Skin epidermis (tissue), 12 donors: Measurements from ENCODE around the gene OTOF.

Source experiments
- H3K27ac ChIP-seq, 21 experiments: fragments of 200-600 bp; sonication (generic) in 11 of 21; one replicate each; pipeline ENCODE4 v1.5.0; 2020; ENCODE audit warnings: mild to moderate bottlenecking in 3 of 21, inconsistent platforms in 2 of 21, moderate library complexity in 2 of 21
- H3K4me3 ChIP-seq, 7 experiments: fragments of 200-600 bp; sonication (generic) in 2 of 7; one replicate each; pipeline ENCODE4 v1.5.0; 2020; ENCODE audit warnings: inconsistent platforms in 2 of 7, mild to moderate bottlenecking in 2 of 7, moderate library complexity in 1 of 7

The OTOF gene

DNA sequence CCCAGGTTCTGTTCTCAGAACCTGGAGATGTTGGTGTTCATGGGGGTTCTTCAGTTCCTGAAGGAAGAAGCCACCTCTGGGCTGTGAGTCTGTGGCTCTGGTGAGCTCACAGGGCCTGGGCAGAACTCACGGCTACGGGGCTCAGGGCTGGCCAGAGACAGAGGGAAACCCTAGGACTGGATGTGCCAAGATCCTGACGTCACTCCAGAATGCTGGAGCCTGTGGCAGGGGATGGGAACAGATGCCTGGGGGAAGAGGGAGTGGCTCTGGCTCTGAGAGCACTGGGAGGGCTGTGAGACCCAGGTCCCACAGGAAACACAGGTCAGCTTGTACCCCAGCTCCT, at the start of gene OTOF:
OTOF (minus strand) TSS at position 214 of the 343 bp plus-strand sequence.
- H3K27ac ChIP-seq, result no peak within 1 kb of the TSS
- H3K4me3 ChIP-seq, result no peak within 1 kb of the TSS

DNA sequence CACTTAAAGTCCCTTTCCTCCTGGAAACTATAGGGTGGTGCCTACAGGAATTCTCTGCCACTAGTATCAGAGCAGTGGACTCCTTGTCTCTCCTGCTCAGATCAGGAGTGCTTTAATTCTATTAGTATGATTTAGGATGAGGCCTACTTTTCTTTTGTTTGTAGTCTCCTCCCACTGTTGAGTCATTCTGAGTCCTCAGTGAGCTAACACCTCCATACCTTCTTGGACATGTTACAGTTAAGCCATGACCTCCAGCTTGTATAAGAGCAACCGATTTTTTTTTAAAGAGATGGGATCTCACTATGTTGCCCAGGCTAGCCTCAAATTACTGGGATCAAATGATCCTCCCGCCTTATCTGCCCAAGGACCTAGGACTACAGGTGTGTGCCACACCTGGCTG, 48.7 kb upstream of the OTOF start:
- H3K4me3 ChIP-seq, result no peak overlapping the region
- H3K27ac ChIP-seq, result no peak overlapping the region

DNA sequence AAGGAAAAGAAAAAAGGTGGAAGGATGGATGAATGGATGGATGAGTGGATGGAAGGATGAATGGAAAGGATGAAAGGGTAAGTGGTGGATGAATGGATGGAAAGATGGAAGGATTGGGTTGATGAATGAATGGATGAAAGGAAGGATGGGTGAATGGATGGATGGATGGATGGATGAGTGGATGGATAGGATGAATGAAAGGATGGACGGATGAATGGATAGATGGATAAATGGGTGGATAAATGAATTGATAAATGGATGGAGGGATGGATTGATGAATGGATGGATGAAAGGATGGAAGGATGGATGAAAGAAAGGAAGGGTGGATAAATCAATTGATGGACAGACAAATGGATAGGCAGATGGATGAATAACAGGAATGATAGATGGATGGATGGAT, 48.2 kb upstream of the OTOF start:
- no peak overlapping the region for H3K27ac ChIP-seq
- no peak overlapping the region for H3K4me3 ChIP-seq

DNA sequence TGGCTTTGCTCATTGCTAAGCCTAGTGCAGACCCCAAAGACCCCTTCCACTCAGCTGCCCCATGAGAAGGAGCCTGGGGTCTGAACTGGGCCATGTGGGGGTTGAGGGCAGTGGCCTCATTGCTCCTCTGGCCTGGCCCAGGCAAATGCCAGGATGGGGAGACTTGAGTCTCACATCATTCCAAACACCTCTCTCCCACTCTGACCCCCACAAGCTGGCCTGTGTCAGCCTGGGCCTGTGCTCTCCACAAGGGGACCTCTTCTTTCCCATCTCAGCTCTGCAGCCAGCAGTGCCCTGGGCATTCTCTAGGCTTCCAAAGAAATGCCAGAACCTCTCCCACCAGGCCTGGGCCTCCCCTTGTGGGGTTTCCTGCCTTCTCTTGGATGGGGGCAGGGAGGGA, 45.8 kb upstream of the OTOF start:
- H3K4me3 ChIP-seq, result no peak overlapping the region
- H3K27ac ChIP-seq, result no peak overlapping the region

DNA sequence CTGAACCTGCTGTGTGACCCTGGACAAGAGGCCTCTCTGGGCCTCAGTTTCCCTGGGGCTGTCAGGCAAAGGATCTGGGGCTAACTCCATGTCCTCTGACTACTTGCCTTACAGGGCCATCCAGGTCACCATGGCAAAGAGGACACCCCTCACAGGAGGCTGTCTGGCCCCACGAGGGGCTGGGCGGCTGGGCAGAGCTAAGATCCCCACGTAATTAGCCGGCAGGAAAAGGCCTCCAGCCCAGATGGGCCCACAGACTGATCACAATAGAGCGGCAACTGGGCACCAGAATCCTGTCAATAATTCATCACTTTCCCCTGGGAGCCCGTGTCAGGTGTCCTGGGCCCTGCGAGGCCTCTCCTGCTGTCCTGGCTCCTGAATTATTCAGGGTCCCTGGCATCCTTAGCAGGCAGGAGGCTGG, 44.8 kb upstream of the OTOF start:
- H3K27ac ChIP-seq, result no peak overlapping the region
- no peak overlapping the region for H3K4me3 ChIP-seq

DNA sequence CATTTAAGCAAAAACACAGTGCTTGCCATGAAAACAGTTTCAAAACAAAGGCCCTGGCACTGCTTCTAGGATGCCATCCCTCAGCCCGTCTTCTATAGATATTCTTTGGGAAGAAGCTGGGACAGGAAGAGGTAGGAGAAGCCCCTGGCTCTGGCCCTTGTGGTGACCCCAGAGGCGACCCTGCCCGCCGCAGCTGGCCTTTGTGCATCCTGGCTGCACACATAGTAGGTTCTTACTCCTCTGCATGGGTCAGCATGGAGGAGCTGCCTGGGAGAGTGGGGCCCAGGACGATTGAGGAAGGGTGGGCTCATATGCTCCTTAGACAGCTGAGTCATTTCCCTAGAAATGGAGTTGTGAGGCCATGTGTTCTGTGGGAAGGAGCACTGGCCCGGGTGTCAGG, 44.4 kb upstream of the OTOF start:
- no peak overlapping the region for H3K4me3 ChIP-seq
- no peak overlapping the region for H3K27ac ChIP-seq

DNA sequence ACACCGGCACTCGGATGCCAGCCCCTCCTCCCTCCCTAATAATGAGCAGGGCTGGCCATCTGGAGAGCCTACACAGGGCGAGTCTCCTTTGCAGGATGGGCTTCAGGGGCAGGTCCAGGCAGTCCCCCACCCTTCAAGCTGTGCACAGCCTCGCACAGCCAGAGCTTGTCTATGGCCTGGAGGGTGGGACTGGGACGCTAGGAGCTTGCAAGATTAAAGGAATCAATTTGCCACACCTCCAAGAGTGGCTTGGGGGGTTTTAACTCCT, 43.9 kb upstream of the OTOF start:
- Histone ChIP-seq H3K4me3 (no peak overlapping the region), H3K27ac (no peak overlapping the region)

DNA sequence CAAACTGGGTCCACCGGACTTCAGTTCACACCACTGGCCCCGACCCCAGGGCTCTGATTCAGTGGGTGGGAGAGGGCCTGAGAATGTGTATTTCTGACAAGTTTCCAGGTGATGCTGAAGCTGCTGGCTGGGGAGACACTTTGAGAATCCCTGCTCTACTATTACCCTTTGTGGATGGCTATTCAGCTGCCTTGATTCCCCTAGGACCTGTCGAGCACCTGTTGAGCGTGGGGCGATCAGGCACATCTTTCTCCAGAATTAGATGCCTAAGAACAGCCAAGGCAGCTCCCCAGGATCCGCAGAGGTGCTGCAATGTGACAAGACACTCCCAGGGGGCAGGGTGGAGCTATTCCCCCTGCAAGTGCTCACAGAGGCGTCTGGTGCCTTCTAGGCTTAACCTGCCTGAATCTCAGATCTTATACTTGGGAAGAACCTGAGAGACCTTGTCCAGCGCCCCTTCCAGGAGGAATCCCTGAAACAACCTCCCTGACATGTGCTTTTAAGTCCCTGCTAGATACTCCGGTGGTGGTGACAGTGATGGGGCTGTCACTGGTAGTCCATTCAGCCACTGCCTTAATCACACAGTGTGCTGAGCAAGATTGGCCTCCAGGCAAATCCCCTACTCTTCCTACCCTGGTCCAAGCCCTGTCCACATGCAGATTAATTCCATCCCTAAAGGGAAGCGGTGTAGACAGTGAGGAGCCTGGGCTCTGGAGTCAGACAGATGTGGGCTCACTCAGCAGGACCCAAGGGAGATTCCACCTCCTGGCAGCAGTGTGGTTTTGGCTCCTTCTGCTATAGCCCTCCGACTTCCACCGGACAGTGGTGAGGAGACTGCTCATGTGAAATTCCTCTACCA, 43.4 kb upstream of the OTOF start:
- Histone ChIP-seq H3K4me3 (no peak overlapping the region), H3K27ac (no peak overlapping the region)

DNA sequence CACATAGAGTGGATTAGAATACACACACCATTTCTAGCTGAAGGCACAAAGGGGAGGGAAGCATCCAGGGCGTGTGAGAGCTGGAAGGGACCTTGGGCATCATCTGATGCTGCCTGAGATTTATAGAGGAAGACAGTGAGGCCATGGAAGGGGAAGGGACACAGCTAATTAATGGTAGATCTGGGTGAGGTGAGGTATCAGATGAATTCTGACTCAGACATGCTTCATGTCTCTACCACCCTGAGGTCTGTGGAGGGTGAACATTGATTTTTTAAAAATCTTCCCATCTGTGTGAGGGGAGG, 42.2 kb upstream of the OTOF start:
- H3K4me3 ChIP-seq, result no peak overlapping the region
- no peak overlapping the region for H3K27ac ChIP-seq

DNA sequence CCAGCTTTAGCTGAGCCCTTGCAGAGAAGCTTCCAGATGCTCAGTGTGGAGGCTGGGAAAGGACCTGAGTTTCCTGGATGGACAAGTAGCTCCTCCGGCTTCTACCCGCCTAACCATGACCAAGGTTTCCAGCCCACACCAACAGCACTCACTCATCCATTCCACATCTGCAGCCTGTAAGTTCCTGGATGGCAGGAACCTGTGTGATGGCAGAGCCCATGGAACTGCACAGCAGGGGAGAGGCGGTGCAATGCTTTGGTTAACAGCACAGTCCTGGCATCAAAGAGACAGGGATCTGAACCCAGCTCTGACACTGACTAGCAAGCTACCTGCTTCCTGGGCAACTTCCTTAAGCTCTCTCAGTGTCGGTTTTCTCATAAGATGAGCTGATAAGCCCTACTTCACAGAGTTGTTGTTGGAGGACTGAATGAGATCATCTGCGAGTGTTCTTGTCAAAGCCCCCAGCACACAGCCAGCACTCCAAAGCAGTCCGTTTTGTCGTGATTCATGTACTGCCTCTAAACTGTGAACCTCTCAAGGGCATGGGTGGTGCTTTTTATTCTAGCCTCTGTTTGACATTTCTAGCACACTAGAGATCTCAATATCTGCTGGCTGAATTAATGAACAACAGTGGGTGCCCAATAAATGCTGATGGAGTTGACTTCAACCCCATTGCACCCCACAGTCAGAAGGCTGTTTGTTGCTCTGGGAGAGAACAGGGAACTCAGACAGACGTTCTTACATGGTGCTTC, 41.6 kb upstream of the OTOF start:
- Histone ChIP-seq H3K4me3 (no peak overlapping the region), H3K27ac (no peak overlapping the region)

DNA sequence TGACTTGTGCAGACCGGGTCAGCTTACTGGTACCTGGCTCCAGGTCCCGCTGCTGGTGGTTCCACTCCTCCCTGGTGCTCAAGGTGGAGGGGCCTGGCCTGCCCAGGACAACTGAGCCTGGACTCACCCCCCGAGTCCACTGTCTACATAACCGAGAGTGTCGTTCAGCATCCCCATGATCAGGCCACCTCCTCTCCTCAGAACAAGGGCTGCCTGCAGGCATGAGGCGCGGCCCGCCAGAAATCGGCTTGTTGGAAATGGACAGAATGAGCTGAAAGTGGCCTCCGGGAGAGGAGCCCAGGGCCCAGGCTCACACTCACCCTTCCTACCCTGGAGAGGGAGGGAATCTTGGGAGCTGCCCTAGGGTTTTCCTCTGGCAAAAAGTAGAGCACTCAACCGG, 38.9 kb upstream of the OTOF start:
- H3K27ac ChIP-seq, result no peak overlapping the region

DNA sequence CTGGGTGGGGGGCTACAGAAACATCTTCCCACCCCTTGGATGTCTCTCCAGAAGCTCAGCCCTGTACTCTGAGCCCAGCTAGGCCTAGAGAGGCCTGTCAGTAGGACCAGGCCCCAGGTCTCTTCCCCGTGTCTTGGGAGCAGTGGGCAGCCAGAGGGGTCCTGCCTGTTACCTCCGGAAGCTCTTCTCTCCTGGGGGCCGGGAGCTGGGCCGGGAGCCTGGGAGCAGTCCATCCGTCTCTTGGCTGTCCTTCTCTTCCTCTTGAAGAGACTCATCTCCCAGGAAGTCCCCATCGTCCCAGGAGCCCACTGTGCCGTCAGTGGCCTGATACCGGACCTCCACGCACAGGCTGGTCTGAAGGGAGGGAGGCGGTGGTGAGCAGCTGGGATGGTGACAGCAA, 38.3 kb upstream of the OTOF start:
- H3K27ac ChIP-seq, result no peak overlapping the region
- H3K4me3 ChIP-seq, result no peak overlapping the region

More for the DNA sequence above, 38.9 kb upstream of the OTOF start:
- H3K4me3 ChIP-seq, result no peak overlapping the region

DNA sequence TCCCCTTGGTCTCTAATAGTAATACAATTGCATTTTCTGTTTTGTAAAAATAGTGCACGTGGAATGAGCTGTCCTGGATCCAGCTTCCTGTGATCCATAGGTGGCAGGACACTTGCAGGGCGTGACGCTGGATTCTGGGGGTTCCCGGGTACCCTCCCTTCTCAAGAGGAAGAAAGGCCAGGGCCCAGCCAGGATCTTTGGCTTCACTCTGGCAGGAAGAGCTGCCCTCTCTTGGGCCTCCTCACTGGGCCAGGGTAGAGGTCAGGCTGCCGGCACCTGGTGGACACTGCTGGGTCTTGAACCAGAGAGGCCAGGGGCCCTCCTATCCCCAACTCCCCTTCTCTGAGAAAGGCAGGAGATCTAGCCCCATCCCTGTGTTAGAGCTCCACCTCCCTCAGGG, 37.8 kb upstream of the OTOF start:
- H3K27ac ChIP-seq, result no peak overlapping the region

DNA sequence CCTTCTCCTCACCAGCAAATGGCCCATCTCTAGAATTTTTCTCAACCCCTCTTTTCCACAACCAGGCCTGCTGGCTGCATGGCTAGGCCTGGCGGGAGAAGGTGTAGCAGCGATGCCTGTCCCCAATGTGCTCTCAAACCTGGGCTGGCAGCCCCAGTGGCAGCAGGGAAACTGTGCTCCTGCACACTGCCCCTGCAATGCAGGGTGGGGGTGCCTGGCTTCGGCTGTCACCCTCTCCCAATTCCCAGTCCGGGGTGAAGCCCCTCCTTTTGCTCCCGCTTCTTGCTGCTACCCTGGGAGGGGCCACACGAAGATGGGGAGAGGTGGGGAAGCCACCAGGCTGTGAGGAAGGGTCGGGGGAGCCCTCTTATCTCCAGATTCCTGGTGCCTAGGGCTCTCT, 36.1 kb upstream of the OTOF start:
- H3K27ac ChIP-seq, result no peak overlapping the region
- no peak overlapping the region for H3K4me3 ChIP-seq

More for the DNA sequence above, 37.8 kb upstream of the OTOF start:
- no peak overlapping the region for H3K4me3 ChIP-seq

DNA sequence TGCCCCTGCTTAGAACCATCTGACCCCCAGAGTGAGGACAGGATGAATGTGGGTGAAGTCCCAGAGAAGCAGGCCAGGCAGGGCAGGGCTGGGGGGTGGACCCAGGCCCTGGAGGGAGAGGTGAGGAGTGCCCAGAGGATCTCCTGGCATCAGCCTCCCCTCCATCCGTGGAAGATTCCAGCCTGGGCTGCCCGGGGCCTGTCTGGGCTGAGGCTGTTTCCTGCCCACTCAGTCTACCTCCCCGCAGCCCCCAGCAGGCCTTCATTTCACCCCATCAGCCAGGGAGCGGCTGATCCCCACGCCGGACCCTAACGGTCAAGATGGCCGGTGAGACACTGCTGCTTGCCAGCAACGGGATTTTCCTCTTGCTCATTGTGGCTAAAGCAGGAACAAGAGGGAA, 35.3 kb upstream of the OTOF start:
- Histone ChIP-seq H3K27ac (no peak overlapping the region), H3K4me3 (no peak overlapping the region)

DNA sequence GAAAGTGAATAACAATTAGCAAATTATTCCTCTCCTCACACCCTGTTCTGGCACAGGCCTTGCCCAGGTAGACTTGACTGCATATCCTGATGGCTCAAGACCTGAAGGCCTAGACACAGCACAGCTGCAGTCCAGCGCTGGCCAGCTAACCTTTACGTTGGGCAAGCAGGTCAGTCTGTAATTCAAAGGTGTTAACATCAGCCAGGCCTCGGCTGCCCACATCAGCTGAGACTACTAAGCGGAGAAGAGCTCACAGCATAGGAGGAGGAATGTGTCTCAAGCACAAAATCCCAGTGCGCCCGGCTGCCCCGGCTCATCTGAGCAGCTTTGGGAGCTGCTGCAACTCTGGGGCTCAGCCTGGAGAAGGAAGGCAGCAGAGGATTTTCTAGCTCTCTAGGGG, 33.5 kb upstream of the OTOF start:
- no peak overlapping the region for H3K27ac ChIP-seq
- no peak overlapping the region for H3K4me3 ChIP-seq

DNA sequence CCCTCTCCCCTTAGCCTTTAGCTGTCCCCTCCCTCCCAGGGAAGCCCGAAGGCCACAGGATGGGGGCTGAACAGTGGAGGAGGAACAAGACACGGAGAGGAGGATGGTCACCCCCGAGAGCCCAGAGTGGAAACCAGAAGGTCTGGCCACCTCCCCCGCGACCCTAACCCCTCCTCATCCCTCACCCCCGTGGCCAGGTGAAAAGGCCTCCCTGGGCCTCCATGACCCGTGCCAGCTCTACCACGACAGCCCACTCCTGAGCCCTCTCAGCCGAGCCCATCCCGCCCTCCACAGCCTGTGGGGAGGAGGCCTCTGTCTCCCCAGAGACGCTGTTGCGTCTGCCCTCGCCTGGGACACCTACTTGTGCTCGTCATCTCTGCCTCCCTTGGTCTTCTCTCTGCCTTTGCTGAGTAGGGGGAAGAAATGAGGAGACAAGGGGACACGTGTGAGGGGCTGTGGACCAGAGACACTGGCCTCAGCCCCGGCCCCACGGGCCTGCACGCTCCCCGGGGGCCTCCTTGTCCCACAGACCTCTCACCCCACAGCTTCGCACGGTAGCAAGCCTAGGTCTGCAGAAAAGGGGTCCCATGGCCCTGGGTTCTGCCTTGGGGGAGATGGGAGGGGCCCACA, 32.5 kb upstream of the OTOF start:
- no peak overlapping the region for H3K27ac ChIP-seq

DNA sequence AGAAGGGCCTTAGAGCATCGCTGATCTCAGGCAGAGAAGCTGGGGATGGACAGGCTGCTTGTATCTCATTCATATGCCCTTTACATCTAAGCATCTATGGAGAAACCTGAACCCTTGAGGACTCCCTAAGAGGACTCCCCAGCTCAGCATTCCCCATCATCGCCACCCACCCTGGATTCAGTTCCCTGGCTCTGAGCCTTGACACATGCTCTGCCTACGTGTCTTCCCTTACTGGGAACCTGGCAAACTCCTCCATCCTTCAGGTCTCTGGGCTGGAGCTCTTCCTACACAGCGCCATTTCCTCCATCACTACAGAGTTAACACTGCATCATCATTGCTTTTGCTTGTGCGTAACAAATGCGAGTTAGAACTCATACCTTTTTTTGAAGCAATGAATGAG, 31.2 kb upstream of the OTOF start:
- Histone ChIP-seq H3K4me3 (no peak overlapping the region), H3K27ac (no peak overlapping the region)

More for the DNA sequence above, 32.5 kb upstream of the OTOF start:
- H3K4me3 ChIP-seq, result no peak overlapping the region

DNA sequence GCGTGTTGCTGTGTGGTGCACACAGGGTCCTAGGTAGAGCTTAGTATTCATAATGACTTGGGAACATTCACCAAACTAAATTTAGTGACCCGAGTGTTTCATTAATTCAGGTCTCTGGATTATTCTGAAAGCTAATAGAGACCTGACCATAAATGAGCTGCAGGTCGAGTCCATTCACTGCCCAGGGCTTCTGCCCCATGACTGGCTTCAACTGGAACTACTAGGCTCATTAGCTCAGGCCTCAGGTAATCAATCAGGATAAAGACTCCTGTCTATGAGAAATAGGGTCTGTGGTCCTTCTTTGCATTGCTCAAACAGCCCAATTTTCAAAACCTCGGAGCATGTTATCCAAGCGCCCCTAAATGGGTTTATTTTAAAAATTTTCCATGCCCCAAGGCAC, 30.0 kb upstream of the OTOF start:
- no peak overlapping the region for H3K27ac ChIP-seq
- H3K4me3 ChIP-seq, result no peak overlapping the region

DNA sequence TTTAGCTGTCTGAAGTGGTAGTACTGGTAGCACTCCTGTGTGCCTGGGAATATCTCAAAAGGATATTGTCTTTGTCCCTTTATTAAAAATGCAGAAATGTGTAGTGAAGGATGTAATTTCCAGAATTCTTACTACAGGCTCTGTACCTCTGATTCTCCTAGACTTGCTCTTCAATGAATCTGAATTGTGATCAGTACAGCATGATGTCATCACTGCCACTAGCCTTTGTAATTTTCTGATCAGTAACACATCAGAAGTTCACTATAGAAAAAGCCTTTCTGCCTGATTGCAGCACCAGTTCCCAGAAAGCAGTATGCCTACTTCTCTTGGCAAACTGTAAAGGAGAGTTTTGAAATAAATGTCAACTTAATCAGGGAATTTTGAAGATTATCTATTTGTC, 29.2 kb upstream of the OTOF start:
- Histone ChIP-seq H3K4me3 (no peak overlapping the region), H3K27ac (no peak overlapping the region)

DNA sequence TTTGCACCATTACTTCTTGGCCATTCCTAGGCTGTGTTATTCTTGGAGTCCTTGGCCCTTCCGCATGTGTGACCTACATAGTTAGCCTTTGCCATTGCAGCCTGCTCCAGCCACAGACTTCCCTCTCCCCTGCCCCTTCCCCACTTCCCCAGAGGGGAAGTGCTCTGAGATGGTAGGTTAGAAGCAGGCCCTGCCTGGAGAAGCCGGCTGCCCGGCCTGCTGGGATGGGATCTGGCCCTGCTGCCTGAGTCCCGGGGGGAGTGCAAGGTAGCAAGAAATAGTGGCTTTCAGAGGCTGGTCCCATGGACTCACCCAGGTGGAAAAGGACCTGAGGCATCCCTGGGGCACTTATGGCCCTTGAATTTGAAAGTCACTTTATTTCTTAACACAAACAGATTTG, 28.4 kb upstream of the OTOF start:
- no peak overlapping the region for H3K27ac ChIP-seq
- no peak overlapping the region for H3K4me3 ChIP-seq
